Adrenal gland (tissue), 12 donors: ENCODE measurements around the gene GRAP2. TPM values are rescaled to one million over a fixed set of nuclear protein-coding genes. Genes with fewer than 3 reads are reported as not detected.

Experiments
- DNase-seq, 7 donors: peaks; one replicate each; pipeline ENCODE4 v3.0.0-alpha.2; 2019 to 2020
- H3K27ac ChIP-seq, 5 donors: fragments of 200-600 bp; sonication (generic) in 4 of 5; 1 replicate in 3 of 5; 2 replicates in 2 of 5; pipeline versions ENCODE4 v1.5.1 to v1.8.0; 2016 to 2020; ENCODE audit warnings: mild to moderate bottlenecking in 1 of 5
- H3K27me3 ChIP-seq: fragments of 200-600 bp; 2 replicates; pipeline ENCODE4 v1.8.0; 2021
- H3K36me3 ChIP-seq, 2 donors: fragments of 200-600 bp; replicated peaks in 1 of 2; 1 replicate in 1 of 2; 2 replicates in 1 of 2; pipeline versions ENCODE4 v1.5.1 to v1.8.0; 2018 to 2022
- H3K4me1 ChIP-seq, 2 donors: fragments of 200-600 bp; replicated peaks in 1 of 2; 1 replicate in 1 of 2; 2 replicates in 1 of 2; pipeline versions ENCODE4 v1.5.1 to v1.8.0; 2018 to 2021
- H3K4me3 ChIP-seq, 4 donors: fragments of 200-600 bp; sonication (generic) in 3 of 4; one replicate each; pipeline ENCODE4 v1.5.1; 2016 to 2018
- H3K9me3 ChIP-seq, 3 donors: fragments of 200-600 bp; sonication (generic) in 1 of 3; replicated peaks in 1 of 3; 1 replicate in 2 of 3; 2 replicates in 1 of 3; pipeline versions ENCODE4 v1.5.1 to v1.8.0; 2016 to 2021
- POLR2A ChIP-seq, 2 donors: fragments of 450-650 bp; IDR thresholded peaks; one replicate each; pipeline ENCODE4 v1.6.1; 2017; ENCODE audit warnings: antibody characterized with exemption in 2 of 2, mild to moderate bottlenecking in 2 of 2, moderate library complexity in 1 of 2
- WGBS, 4 donors: extraction: QIAGEN DNeasy Blood & Tissue Kit in 2 of 4; methylation state at CpG; one replicate each; pipeline versions ENCODE4 v1.1.5 to v1.1.7; 2013 to 2017; 5-methylcytosine and 5-hydroxymethylcytosine counted together
- intact Hi-C, 2 donors: fragments of 100-400 bp; cut with DNase I; formaldehyde crosslinking; loops; one replicate each; pipeline versions ENCODE4 v1.14.1 to v1.15.0; 2022 to 2023
- polyA plus RNA-seq, 3 donors: library from polyadenylated mRNA; stranded (reverse); fragments of 200-250 nt in 2 of 3; fragments of 350-450 nt in 1 of 3; fragmentation: Illumina TruSeq in 1 of 3; extraction: RNeasy Lipid Tissue Mini Kit (QIAGEN cat#74804) in 1 of 3; gene quantifications; one replicate each; pipeline ENCODE4 v1.2.3, GENCODE V29; 2013 to 2014
- total RNA-seq, 9 donors: library from RNA; depleted of rRNA in 4 of 9; stranded (reverse); fragments of >200 nt in 4 of 9; fragments of 120-200 nt in 1 of 9; fragmentation: NEBNext Ultra II Directional in 1 of 9; extraction: Animal tissue kit (Norgen Biotek cat#: 25700) in 1 of 9; gene quantifications; one replicate each; pipeline versions ENCODE4 v1.1.0 to v1.2.4, GENCODE V29; 2013 to 2023
- TF ChIP-seq, protein P1 (sequence below), 6 experiments: fragments of 450-650 bp in 4 of 6; fragments of 200-600 bp in 2 of 6; sonication (generic) in 1 of 6; IDR thresholded peaks; 1 replicate in 5 of 6; 2 replicates in 1 of 6; pipeline versions ENCODE4 v1.5.1 to v1.8.0; 2016 to 2021; ENCODE audit warnings: antibody characterized with exemption in 6 of 6, mild to moderate bottlenecking in 2 of 6, moderate library complexity in 1 of 6
- donor health status: healthy with polysubstance abuse.
- donor health status: Bipolar disorder and iron deficiency.
- donor health status: DM: yes; HTN: yes; CAD: no.
- donor health status: DM: no; HTN: no; CAD: no.
- donor health status: DM: no; HTN: no; CAD: no.
- donor health status: DM: yes; HTN: yes; CAD: no.

GRAP2 gene
- total and polyA plus RNA-seq, 12 donors, result 0.28 to 1.7 (median 0.61) TPM; not detected in 1

DNA sequence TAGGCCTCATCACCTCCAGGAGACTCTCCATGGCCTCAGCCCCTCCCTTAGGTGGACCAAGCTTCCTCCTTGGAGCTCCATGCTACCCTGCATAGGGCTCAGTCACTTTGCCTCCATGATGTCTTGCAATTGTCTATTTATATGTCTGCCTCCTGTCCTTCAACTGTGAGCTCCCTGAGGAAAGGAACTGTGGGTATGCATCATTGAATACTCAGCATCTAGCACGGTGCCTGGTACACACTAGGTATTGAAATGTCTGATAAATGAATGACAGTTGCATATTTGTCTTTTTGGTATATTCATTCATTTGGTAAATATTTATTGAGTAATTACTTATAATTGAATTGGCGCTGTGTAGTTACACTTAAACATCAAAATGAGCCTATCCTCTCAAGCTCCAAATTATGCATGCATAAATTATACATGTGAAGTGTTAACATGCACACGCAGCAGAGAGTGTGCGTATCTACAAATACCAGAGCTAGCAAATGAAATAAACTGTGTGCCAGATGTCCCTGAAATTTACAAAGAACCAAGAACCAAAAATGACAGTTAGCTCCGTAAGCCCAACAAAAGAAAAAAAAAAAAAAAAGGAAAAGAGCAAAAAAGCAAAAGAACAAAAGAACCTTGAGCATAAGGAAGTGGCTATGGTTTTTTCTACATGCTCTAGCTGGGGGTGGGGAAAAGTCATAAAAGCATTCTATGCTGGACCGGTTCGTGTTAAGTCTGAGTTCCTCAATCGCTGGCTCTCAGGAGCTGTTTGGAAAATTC is 25.2 kb downstream of the GRAP2 start:
- WGBS, 4 donors, result 67 to 76% (median 72%) methylated on average over 8 of the region's 8 CpGs
- intact Hi-C loops, result no loop called here
- H3K9me3 ChIP-seq, result no peaks in the 10 kb centered on the region
- no peak for DNase-seq
- no peaks in the 10 kb centered on the region for H3K4me1 ChIP-seq
- no peak overlapping the region for H3K4me3 ChIP-seq
- no peaks in the 10 kb centered on the region for H3K36me3 ChIP-seq
- no peak for TF ChIP-seq POLR2A (IDR thresholded peaks at IDR 0.05)
- TF ChIP-seq, protein P1, sequence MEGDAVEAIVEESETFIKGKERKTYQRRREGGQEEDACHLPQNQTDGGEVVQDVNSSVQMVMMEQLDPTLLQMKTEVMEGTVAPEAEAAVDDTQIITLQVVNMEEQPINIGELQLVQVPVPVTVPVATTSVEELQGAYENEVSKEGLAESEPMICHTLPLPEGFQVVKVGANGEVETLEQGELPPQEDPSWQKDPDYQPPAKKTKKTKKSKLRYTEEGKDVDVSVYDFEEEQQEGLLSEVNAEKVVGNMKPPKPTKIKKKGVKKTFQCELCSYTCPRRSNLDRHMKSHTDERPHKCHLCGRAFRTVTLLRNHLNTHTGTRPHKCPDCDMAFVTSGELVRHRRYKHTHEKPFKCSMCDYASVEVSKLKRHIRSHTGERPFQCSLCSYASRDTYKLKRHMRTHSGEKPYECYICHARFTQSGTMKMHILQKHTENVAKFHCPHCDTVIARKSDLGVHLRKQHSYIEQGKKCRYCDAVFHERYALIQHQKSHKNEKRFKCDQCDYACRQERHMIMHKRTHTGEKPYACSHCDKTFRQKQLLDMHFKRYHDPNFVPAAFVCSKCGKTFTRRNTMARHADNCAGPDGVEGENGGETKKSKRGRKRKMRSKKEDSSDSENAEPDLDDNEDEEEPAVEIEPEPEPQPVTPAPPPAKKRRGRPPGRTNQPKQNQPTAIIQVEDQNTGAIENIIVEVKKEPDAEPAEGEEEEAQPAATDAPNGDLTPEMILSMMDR (IDR thresholded peaks at IDR 0.05), result no peak
- H3K27me3 ChIP-seq, result peaks cover 26% of the 10 kb centered on the region
- no peak overlapping the region for H3K27ac ChIP-seq

DNA sequence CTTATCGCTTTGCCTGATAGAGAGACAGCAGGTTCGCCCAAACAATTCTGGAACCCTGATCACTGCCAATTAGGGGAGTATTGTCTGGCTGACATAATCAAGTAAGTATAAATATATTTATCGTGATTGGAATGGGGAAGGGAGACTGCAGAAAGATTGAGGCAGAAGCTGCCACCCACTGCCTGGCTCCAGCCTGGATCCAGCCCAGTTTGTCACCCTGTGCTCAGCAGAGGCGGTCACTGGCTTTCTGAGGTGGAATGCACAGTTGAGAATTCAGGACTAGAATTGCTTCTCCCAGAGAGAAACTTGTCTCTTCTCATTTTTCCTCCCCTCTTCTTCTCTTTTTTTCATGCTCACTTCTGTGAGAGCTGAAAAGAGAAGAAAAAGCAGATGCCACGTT is 25.9 kb downstream of the GRAP2 start:
- Histone ChIP-seq H3K27ac (no peak overlapping the region), H3K9me3 (no peaks in the 10 kb centered on the region), H3K4me1 (no peaks in the 10 kb centered on the region), H3K4me3 (no peak overlapping the region), H3K36me3 (no peaks in the 10 kb centered on the region), H3K27me3 (peaks cover 26% of the 10 kb centered on the region)
- TF ChIP-seq, protein P1 (IDR thresholded peaks at IDR 0.05), result no peak
- no peak for TF ChIP-seq POLR2A (IDR thresholded peaks at IDR 0.05)
- DNase-seq, result no peak
- 68 to 79% (median 74%) methylated on average over 5 of the region's 5 CpGs for WGBS, 4 donors
- intact Hi-C loops, result no loop called here

DNA sequence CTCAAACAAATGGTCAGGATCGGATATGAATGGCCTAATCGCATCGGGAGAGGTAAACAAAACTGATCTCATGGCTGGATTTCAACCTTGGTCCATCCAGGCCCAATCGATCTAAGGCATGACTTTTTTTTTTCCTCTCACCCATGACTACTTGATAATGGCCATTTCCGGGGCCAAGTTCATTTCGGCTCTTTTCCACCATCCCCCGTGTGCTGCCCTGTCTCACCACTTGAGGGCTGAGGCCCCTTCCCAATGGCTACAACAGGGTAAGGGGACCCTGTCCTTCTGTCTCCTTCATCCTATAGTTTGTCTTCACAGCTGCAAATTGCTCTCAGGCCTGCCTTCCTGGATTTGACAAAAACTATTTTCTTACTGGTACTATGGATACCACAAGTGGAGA is 26.7 kb downstream of the GRAP2 start:
- Histone ChIP-seq H3K36me3 (no peaks in the 10 kb centered on the region), H3K27ac (no peak overlapping the region), H3K9me3 (no peaks in the 10 kb centered on the region), H3K4me3 (no peak overlapping the region), H3K4me1 (no peaks in the 10 kb centered on the region), H3K27me3 (peaks cover 26% of the 10 kb centered on the region)
- 74 to 84% (median 77%) methylated on average over 7 of the region's 7 CpGs for WGBS, 4 donors
- intact Hi-C loops, result no loop called here
- no peak for DNase-seq
- TF ChIP-seq POLR2A (IDR thresholded peaks at IDR 0.05), result no peak
- TF ChIP-seq, protein P1 (IDR thresholded peaks at IDR 0.05), result no peak

DNA sequence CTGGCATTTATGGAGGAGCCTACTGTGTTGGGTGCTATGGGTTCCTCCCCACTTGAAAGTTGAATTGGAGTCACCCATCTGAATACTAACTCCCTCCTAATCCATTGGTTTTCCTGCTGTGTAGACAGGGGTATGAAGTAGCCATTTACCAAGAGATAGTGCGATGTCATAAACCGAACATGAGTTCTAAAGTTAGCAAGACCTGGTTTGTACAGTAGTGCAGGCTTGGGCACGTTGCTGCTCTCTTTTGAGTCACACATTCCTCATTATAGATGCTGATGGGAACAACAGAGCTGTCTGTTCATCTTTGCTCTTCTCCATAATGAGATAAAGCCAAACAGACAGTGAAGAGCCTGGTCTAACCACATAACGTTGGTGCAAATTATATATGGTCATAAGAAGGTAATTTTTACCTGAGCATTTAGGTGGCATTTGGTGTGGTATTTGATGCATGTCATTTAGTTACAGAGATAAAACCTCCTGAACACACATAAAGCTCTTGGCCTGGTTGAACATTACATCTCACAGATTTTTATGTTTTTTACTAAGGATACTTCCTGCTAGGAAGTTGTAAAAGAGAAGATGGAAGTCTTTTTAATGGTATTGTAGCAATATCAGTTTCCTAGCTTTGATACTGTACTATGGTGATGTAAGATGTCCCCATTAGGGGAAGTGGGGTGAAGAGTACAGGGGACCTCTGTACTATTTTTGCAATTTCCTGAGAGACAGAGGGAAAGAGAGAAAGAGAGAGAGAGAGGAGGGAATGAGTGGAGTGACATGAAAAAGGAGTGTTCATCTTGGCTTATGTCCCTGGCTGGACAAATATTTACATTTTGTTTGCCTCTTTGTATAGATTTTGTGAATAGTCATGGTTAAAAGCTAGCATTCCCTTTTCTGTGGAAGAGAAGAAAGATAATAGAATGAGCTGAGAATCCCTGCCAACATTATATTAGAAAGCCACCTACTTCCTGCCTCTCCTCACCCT is 27.9 kb downstream of the GRAP2 start:
- DNase-seq, result no peak
- Histone ChIP-seq H3K4me1 (no peaks in the 10 kb centered on the region), H3K4me3 (no peak overlapping the region), H3K27me3 (peaks cover 26% of the 10 kb centered on the region), H3K36me3 (no peaks in the 10 kb centered on the region), H3K27ac (no peak overlapping the region), H3K9me3 (no peaks in the 10 kb centered on the region)
- intact Hi-C loops, result no loop called here
- 66 to 77% (median 74%) methylated on average over 4 of the region's 4 CpGs for WGBS, 4 donors
- TF ChIP-seq, protein P1 (IDR thresholded peaks at IDR 0.05), result no peak
- TF ChIP-seq POLR2A (IDR thresholded peaks at IDR 0.05), result no peak
